Central memory CD8-positive, alpha-beta T cell (primary cell): Measurements from ENCODE around the gene CDKN2A.
A peak's percentile ranks its signal among the peaks of the same experiment; 100 is the strongest.
"Not testable (repeated sequence)": the region's sequence is repeated elsewhere in the genome, so short reads cannot be mapped to it uniquely, and the experiment has no call there.

ENCODE experiments used
- ATAC-seq: fragments of 150-1000 bp; cut with Tn5 transposase; replicated peaks from 2 replicates; pipeline ENCODE4 v1.10.0; 2022; ENCODE audit warnings: mild to moderate bottlenecking, moderate FRiP score, moderate number of reproducible peaks; ENCODE audit not compliant: poor library complexity, severe bottlenecking; ENCODE audit errors: extremely low read depth
- DNase-seq, 2 donors: peaks; one replicate each; pipeline ENCODE4 v3.0.0; 2021; ENCODE audit warnings: low spot score in 2 of 2
- H3K27ac Mint-ChIP-seq: one replicate; pipeline ENCODE4 v1.8.0; 2022; ENCODE audit warnings: low read depth, mild to moderate bottlenecking, moderate library complexity, mixed read lengths
- H3K27me3 Mint-ChIP-seq: one replicate; pipeline ENCODE4 v1.8.0; 2022; ENCODE audit warnings: mixed read lengths
- H3K36me3 Mint-ChIP-seq: one replicate; pipeline ENCODE4 v1.8.0; 2022; ENCODE audit warnings: mild to moderate bottlenecking, moderate library complexity, mixed read lengths; ENCODE audit not compliant: insufficient read depth
- H3K4me1 Mint-ChIP-seq: one replicate; pipeline ENCODE4 v1.8.0; 2022; ENCODE audit warnings: mixed read lengths
- H3K4me3 Mint-ChIP-seq: one replicate; pipeline ENCODE4 v1.8.0; 2022; ENCODE audit warnings: mild to moderate bottlenecking, moderate library complexity, mixed read lengths
- H3K9me3 Mint-ChIP-seq: one replicate; pipeline ENCODE4 v1.8.0; 2022; ENCODE audit warnings: mixed read lengths

The CDKN2A gene

GRCh38 chr9:21969011-21969940, 24.9 kb downstream of the CDKN2A start:
- ATAC-seq (no peak), DNase-seq (no peak)
- Mint-ChIP-seq H3K27me3 (peaks cover 100% of the 10 kb centered on the region), H3K36me3 (peaks cover 34% of the 10 kb centered on the region), H3K4me3 (no peak overlapping the region), H3K27ac (peak overlapping the region; percentile 3), H3K4me1 (peaks cover 19% of the 10 kb centered on the region), H3K9me3 (peaks cover 12% of the 10 kb centered on the region)

DNA sequence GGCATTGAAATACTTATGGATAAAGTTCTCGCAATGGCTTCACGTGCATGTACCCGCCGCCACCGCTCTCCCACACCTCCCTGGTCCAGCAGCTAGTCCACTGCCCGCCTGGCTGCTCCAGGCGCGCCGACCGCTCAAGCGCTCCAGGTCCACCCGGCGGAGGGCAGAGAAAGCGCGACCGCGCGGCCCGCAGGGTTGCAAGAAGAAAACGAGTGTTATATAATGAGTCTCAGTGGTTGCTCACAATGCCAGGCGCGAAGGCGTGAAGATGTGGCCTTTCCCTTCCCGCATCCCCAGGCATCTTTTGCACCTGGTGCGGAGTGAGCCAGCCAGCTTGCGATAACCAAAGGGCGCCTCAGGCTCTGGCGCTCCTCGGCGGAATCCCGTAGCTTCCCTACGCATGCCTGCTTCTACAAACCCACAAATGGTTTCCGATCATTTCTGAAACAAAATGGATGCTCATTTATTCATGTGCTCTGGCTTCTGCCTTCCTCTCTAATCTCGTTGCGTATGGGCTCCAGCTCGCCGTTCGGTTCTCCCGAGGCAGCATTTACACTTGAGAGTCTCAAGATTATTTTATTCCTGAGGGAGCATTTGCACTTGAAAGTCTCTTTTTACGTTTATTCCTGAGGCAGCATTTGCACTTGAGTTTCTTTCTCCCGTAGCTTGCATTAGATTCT, 25.7 kb downstream of the CDKN2A start:
- ATAC-seq (no peak), DNase-seq (no peak)
- Mint-ChIP-seq H3K27ac (peak overlapping the region; percentile 3), H3K9me3 (peaks cover 12% of the 10 kb centered on the region), H3K4me1 (peaks cover 16% of the 10 kb centered on the region), H3K4me3 (no peak overlapping the region), H3K36me3 (peaks cover 35% of the 10 kb centered on the region), H3K27me3 (peaks cover 100% of the 10 kb centered on the region)

- H3K9me3 Mint-ChIP-seq, result peaks cover 12% of the 10 kb centered on the region
- H3K27me3 Mint-ChIP-seq, result peaks cover 100% of the 10 kb centered on the region
- peaks cover 35% of the 10 kb centered on the region for H3K36me3 Mint-ChIP-seq
- H3K27ac Mint-ChIP-seq, result no peak overlapping the region
- peaks cover 16% of the 10 kb centered on the region for H3K4me1 Mint-ChIP-seq
- H3K4me3 Mint-ChIP-seq, result no peak overlapping the region
- no peak for ATAC-seq
- DNase-seq, result no peak
Measured at GRCh38 chr9:21967702-21968101, 26.5 kb downstream of the CDKN2A start.

DNA sequence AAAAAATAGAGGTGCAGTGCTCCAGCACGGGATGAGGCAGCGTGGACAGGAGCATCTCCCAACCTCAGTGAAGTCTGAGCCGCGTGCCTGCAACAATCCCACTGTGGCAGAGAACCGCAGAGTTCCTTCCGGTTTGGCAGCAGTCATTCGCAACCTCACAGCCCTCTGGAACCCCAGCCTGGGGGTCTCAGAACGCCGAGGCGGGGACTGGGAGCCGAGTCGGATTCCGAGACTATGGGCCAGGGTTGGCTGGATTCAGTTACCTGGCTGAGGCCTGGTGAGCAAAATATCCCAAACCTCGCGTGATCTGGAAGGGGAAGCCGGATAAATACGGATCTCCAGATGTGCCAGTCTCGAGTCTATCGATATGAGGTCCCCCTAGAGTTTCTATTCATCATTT, 27.0 kb downstream of the CDKN2A start:
- Mint-ChIP-seq H3K27me3 (peaks cover 100% of the 10 kb centered on the region), H3K4me3 (no peak overlapping the region), H3K9me3 (peaks cover 12% of the 10 kb centered on the region), H3K4me1 (peaks cover 16% of the 10 kb centered on the region), H3K36me3 (peaks cover 34% of the 10 kb centered on the region), H3K27ac (no peak overlapping the region)
- DNase-seq (no peak), ATAC-seq (no peak)

DNA sequence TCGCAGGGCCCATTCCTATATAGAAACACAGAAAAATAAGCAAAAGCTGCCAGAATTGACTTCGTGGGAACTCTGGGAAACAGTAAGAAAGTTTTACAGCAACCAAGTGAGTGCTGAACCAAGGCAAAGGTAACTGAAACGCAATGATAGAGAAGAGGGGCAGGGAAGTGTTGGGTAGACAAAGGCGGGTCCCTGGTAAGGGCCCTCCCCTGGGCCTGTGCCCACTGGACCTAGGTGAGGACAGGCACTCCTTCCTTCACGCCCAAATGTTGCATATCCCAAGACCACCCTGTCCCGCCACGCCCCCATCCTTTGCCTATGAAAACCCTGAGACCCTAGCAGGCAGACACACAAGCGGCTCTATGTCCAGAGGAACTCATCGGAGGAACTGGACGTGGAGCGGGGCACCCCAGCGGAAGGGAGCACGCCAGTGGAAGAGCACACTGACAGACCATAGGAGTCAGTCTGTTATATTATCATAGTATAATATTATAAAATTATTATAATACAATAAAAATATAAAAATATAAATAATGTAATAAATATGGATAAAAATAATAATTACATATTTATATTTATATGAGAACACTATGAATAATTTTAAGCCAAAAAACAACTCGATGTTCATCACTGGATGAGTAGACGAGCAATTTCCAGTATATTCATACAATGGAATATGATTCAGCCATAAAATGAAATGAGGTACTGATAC, 27.9 kb downstream of the CDKN2A start:
- Mint-ChIP-seq H3K27me3 (peaks cover 100% of the 10 kb centered on the region), H3K4me3 (peak overlapping the region; percentile 69), H3K9me3 (peaks cover 12% of the 10 kb centered on the region), H3K4me1 (peaks cover 16% of the 10 kb centered on the region), H3K27ac (no peak overlapping the region), H3K36me3 (peaks cover 32% of the 10 kb centered on the region)
- ATAC-seq (no peak), DNase-seq (no peak)

DNA sequence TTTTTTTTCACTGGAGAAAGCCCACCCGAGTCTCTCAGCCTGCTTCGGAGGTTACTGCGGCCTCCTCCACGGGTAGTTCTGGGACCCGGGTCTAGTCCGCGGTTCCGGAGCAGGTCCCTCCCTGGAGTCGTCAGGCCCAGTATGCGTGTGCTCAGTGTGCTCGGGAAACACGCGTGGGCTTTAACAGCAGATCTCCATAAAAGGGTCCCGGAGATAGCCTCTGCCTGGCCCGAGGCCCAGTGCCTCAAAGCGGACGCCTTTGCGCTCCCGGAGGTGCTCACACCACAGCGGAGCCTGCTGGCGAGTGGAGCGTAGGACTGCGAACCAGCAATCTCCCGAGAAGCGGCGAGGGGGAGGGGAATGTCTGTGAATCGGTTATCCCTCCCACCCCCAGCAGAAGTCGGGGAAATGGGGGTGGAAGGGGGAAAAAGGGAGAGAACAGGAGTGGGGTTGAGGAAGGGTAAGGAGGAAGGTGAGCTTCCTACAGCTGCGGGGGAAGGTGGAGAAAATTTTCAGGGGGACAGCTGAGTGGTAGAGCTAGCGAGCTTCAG, 28.7 kb downstream of the CDKN2A start:
- no peak overlapping the region for H3K27ac Mint-ChIP-seq
- H3K4me3 Mint-ChIP-seq, result peak overlapping the region; percentile 69
- H3K9me3 Mint-ChIP-seq, result peaks cover 12% of the 10 kb centered on the region

DNA sequence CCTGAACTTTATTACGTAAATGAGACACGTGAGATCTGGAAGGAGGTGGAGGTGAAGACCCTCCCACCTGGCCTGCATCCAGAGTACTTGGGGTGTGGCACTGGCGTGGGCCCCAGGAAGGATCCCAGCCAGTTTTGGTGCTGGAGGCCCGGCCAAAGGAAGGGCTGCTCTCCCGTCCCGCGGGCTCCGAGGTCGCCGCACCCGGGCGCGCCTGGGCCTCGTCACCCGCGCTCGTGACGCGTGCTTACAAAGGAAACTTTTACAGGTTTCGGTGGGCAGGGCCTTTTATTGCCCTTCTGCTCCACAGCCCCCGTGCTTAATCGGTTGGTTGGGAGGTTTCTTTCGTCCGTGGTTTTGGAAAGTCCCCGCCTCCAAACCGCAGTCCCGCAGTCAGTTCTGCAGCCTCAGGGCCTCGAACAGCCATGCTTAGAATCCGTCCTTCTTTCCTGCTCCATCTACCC, 29.2 kb downstream of the CDKN2A start:
- DNase-seq (peak in 1 of 2 donors; percentile 36), ATAC-seq (peak; percentile 72)
- Mint-ChIP-seq H3K4me3 (peak overlapping the region; percentile 69), H3K9me3 (peaks cover 9% of the 10 kb centered on the region), H3K36me3 (peaks cover 32% of the 10 kb centered on the region), H3K27me3 (peaks cover 100% of the 10 kb centered on the region), H3K27ac (no peak overlapping the region), H3K4me1 (peaks cover 16% of the 10 kb centered on the region)

More for the DNA sequence above, 28.7 kb downstream of the CDKN2A start:
- peak; percentile 60 for ATAC-seq
- no peak for DNase-seq
- H3K27me3 Mint-ChIP-seq, result peaks cover 100% of the 10 kb centered on the region
- peaks cover 32% of the 10 kb centered on the region for H3K36me3 Mint-ChIP-seq
- peaks cover 16% of the 10 kb centered on the region for H3K4me1 Mint-ChIP-seq

DNA sequence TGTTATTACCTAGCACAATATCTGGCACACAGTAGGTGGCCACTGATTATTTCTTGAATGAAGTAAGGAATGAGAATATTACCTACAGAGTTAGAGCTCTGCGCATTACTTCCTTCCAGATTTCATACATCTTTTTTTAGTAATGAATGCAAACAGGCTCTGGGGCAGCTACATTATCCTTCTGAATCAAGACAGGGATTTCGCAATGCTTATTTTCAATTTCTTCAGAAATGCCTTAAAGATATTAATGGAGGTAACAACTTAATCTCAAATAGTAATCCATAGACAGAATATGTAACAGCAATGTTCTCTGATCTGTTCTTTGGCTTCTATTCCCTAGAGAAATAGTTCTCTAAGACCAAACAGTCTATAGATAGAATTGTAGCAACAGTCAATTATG, 32.6 kb downstream of the CDKN2A start:
- H3K27ac Mint-ChIP-seq, result no peak overlapping the region
- ATAC-seq (no peak), DNase-seq (no peak)
- H3K27me3 Mint-ChIP-seq, result peaks cover 72% of the 10 kb centered on the region
- no peaks in the 10 kb centered on the region for H3K9me3 Mint-ChIP-seq
- H3K4me1 Mint-ChIP-seq, result peaks cover 10% of the 10 kb centered on the region
- H3K4me3 Mint-ChIP-seq, result no peak overlapping the region
- H3K36me3 Mint-ChIP-seq, result peaks cover 16% of the 10 kb centered on the region

DNA sequence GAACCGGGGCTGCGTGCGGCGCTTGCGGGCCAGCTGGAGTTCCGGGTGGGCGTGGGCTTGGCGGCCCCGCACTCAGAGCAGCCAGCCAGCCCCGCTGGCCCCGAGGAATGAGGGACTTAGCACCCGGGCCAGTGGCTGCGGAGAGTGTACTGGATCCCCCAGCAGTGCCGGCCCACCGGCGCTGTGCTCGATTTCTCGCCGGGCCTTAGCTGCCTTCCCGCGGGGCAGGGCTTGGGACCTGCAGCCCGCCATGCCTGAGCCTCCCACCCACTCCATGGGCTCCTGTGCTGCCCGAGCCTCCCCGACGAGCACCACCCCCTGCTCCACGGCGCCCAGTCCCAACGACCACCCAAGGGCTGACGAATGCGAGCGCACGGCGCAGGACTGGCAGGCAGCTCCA, 34.9 kb downstream of the CDKN2A start:
- H3K4me1 Mint-ChIP-seq, H3K4me3 Mint-ChIP-seq, H3K9me3 Mint-ChIP-seq, H3K36me3 Mint-ChIP-seq, ATAC-seq, DNase-seq, H3K27ac Mint-ChIP-seq: not testable (repeated sequence)
- H3K27me3 Mint-ChIP-seq, result peaks cover 53% of the 10 kb centered on the region

DNA sequence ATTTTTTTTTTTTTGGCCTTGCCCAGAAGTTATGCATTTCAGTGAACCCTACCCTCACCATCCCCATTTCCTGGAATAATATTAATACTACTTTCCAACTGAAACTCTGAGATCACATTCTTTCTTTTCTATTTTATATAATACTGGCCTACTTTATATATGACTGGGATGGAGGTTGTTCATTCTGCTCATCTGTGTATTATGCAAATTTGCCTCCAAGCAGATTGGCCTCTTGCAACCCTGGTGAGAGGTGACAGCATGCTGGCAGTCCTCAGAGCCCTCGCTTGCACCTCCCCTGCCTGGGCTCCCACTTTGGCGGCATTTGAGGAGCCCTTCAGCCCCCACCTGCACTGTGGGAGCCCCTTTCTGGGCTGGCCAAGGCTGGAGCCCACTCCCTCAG, 35.4 kb downstream of the CDKN2A start:
- Mint-ChIP-seq H3K4me3 (no peak overlapping the region), H3K36me3 (peaks cover 6% of the 10 kb centered on the region), H3K4me1 (no peaks in the 10 kb centered on the region), H3K27ac (no peak overlapping the region), H3K9me3 (no peaks in the 10 kb centered on the region), H3K27me3 (peaks cover 53% of the 10 kb centered on the region)
- ATAC-seq (no peak), DNase-seq (no peak)

DNA sequence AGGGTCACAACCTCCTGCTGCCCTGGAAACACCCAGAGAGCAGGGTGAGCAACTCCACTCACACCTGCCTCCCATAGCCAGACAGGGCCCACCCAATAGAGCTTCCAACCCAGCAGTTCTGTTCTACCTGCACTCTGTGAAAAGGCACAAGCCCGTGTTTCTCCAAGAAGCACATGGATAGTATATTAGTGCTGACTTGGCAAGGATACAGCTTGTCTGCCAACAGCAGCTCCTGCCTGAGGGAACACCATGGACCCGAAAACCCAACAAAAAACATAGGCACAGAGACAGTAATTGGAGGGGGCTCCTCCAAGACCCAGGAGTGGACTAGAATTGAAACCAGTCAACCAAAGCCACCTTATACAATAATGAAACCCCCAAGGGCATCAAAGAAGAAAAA, 48.6 kb downstream of the CDKN2A start:
- H3K36me3 Mint-ChIP-seq, result no peaks in the 10 kb centered on the region
- H3K4me1 Mint-ChIP-seq, result no peaks in the 10 kb centered on the region
- no peak for DNase-seq
- ATAC-seq, result no peak
- peaks cover 46% of the 10 kb centered on the region for H3K27me3 Mint-ChIP-seq
- H3K9me3 Mint-ChIP-seq, result no peaks in the 10 kb centered on the region
- H3K27ac Mint-ChIP-seq, result no peak overlapping the region
- no peak overlapping the region for H3K4me3 Mint-ChIP-seq

DNA sequence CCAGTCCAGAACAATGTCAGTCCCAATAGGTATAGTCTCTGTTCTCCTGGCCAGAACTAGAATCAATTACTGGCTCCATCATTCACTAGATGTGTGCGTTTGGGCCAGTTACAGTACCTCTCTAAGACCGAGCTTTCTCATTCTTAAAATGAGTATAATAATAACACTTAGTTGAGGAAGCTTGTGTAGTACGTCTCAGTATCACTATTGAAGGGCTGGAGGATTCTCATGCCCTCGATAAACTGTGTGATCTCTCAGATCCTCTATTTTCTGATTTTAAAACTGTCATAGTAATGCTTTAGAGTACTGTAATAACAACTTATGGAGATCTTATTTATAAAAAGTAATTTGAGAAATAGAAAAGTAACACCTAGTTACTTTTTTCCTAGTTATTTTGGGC, 50.7 kb downstream of the CDKN2A start:
- Mint-ChIP-seq H3K36me3 (no peaks in the 10 kb centered on the region), H3K27ac (no peak overlapping the region), H3K4me1 (no peaks in the 10 kb centered on the region), H3K4me3 (no peak overlapping the region), H3K9me3 (no peaks in the 10 kb centered on the region), H3K27me3 (peaks cover 46% of the 10 kb centered on the region)
- ATAC-seq, result no peak
- DNase-seq, result no peak
